Body of pancreas (tissue), 4 donors: Measurements from ENCODE around the gene TMEM164. TPM values are rescaled to one million over a fixed set of nuclear protein-coding genes. Genes with fewer than 3 reads are reported as not detected.

Experiments
- ATAC-seq: fragments of 150-250 bp; one replicate; pipeline ENCODE4 v1.9.1; 2016
- DNase-seq, 4 donors: peaks; one replicate each; pipeline ENCODE4 v3.0.0-alpha.2; 2019
- H3K27ac ChIP-seq, 4 donors: fragments of 200-600 bp; sonication (generic); 1 replicate in 3 of 4; 2 replicates in 1 of 4; pipeline versions ENCODE4 v1.5.1 to v1.6.1; 2016 to 2019; ENCODE audit warnings: mild to moderate bottlenecking in 1 of 4, mixed read lengths in 1 of 4, moderate library complexity in 1 of 4
- H3K27me3 ChIP-seq, 2 donors: fragments of 200-600 bp; sonication (generic); one replicate each; pipeline ENCODE4 v1.6.0; 2016; ENCODE audit warnings: mild to moderate bottlenecking in 1 of 2
- H3K36me3 ChIP-seq, 2 donors: fragments of 200-600 bp; sonication (generic); replicated peaks in 1 of 2; 2 replicates each; pipeline ENCODE4 v1.5.1; 2016; ENCODE audit warnings: low read depth in 2 of 2; ENCODE audit not compliant: insufficient read depth in 1 of 2
- H3K4me1 ChIP-seq: fragments of 200-600 bp; sonication (generic); one replicate; pipeline ENCODE4 v1.6.0; 2016
- H3K4me3 ChIP-seq, 2 donors: fragments of 200-600 bp; sonication (generic); 1 replicate in 1 of 2; 2 replicates in 1 of 2; pipeline ENCODE4 v1.5.1; 2016 to 2019
- H3K9me3 ChIP-seq, 3 donors: fragments of 200-600 bp; sonication (generic); 1 replicate in 2 of 3; 2 replicates in 1 of 3; pipeline ENCODE4 v1.5.1; 2016
- CTCF ChIP-seq, 7 experiments: fragments of 450-650 bp in 4 of 7; fragments of 200-600 bp in 3 of 7; sonication (generic) in 3 of 7; IDR thresholded peaks; one replicate each; pipeline ENCODE4 v1.5.1; 2016 to 2019; ENCODE audit warnings: antibody characterized with exemption in 7 of 7
- POLR2A ChIP-seq, 3 donors: fragments of 450-650 bp; IDR thresholded peaks; one replicate each; pipeline ENCODE4 v1.6.1; 2016; ENCODE audit warnings: antibody characterized with exemption in 3 of 3, mild to moderate bottlenecking in 2 of 3
- WGBS, 2 donors: methylation state at CpG; one replicate each; pipeline ENCODE4 v1.1.5; 2017; 5-methylcytosine and 5-hydroxymethylcytosine counted together
- intact Hi-C: fragments of 100-400 bp; cut with DNase I; formaldehyde crosslinking; loops from one replicate; pipeline ENCODE4 v1.15.1; 2023
- total RNA-seq, 2 donors: library from RNA; depleted of rRNA; stranded (reverse); fragments of >200 nt; gene quantifications; one replicate each; pipeline ENCODE4 v1.1.0, GENCODE V29; 2016

TMEM164 gene
- total RNA-seq, 2 donors from 2014 or later, result 16.1 to 334 TPM

GRCh38 chrX:110188701-110189558 is 186.0 kb downstream of the TMEM164 start:
- Histone ChIP-seq H3K27me3 (no peaks in the 10 kb centered on the region), H3K9me3 (no peaks in the 10 kb centered on the region), H3K4me3 (no peak overlapping the region), H3K27ac (no peak overlapping the region), H3K36me3 (no peaks in the 10 kb centered on the region), H3K4me1 (no peaks in the 10 kb centered on the region)
- TF ChIP-seq POLR2A (IDR thresholded peaks at IDR 0.05), result no peak
- TF ChIP-seq CTCF (IDR thresholded peaks at IDR 0.05), result no peak
- DNase-seq (no peak), ATAC-seq (no peak)
- intact Hi-C loops, result no loop called here
- WGBS, 2 donors, result 66 to 92% methylated on average over 4 of the region's 4 CpGs

GRCh38 chrX:110192516-110192915 is 189.6 kb downstream of the TMEM164 start:
- Histone ChIP-seq H3K27ac (no peak overlapping the region), H3K27me3 (no peaks in the 10 kb centered on the region), H3K9me3 (no peaks in the 10 kb centered on the region), H3K36me3 (no peaks in the 10 kb centered on the region), H3K4me3 (no peak overlapping the region), H3K4me1 (no peaks in the 10 kb centered on the region)
- intact Hi-C loops, result no loop called here
- 75 to 100% methylated on average over 1 to 4 of the region's 4 CpGs for WGBS, 2 donors
- TF ChIP-seq POLR2A (IDR thresholded peaks at IDR 0.05), result no peak
- TF ChIP-seq CTCF (IDR thresholded peaks at IDR 0.05), result no peak
- no peak for ATAC-seq
- DNase-seq, result no peak

GRCh38 chrX:110194977-110195376 is 192.1 kb downstream of the TMEM164 start:
- WGBS, 2 donors, result 73 to 76% methylated on average over 3 of the region's 3 CpGs
- Histone ChIP-seq H3K36me3 (no peaks in the 10 kb centered on the region), H3K9me3 (no peaks in the 10 kb centered on the region), H3K4me1 (no peaks in the 10 kb centered on the region), H3K27me3 (no peaks in the 10 kb centered on the region), H3K27ac (no peak overlapping the region), H3K4me3 (no peak overlapping the region)
- intact Hi-C loops, result no loop called here
- TF ChIP-seq POLR2A (IDR thresholded peaks at IDR 0.05) (no peak), CTCF (IDR thresholded peaks at IDR 0.05) (no peak)
- no peak for ATAC-seq
- no peak for DNase-seq

- Histone ChIP-seq H3K27me3 (no peaks in the 10 kb centered on the region), H3K4me1 (no peaks in the 10 kb centered on the region), H3K9me3 (no peaks in the 10 kb centered on the region), H3K36me3 (no peaks in the 10 kb centered on the region), H3K4me3 (no peak overlapping the region), H3K27ac (no peak overlapping the region)
- WGBS, 2 donors, result 86 to 93% methylated on average over 3 of the region's 3 CpGs
- TF ChIP-seq POLR2A (IDR thresholded peaks at IDR 0.05) (no peak), CTCF (IDR thresholded peaks at IDR 0.05) (no peak)
- DNase-seq, result no peak
- intact Hi-C loops, result no loop called here
- no peak for ATAC-seq
These were observed 198.9 kb downstream of the TMEM164 start for GRCh38 chrX:110201799-110202198.

- no peak for ATAC-seq
- Histone ChIP-seq H3K36me3 (no peaks in the 10 kb centered on the region), H3K27ac (no peak overlapping the region), H3K4me1 (no peaks in the 10 kb centered on the region), H3K27me3 (no peaks in the 10 kb centered on the region), H3K4me3 (no peak overlapping the region), H3K9me3 (no peaks in the 10 kb centered on the region)
- intact Hi-C loops, result no loop called here
- no peak for TF ChIP-seq CTCF (IDR thresholded peaks at IDR 0.05)
- TF ChIP-seq POLR2A (IDR thresholded peaks at IDR 0.05), result no peak
- no peak for DNase-seq
These were observed 202.1 kb downstream of the TMEM164 start for GRCh38 chrX:110204986-110205385.
